Left kidney (tissue), 2 donors: ENCODE results near the gene ZNHIT3. TPM values are rescaled to one million over a fixed set of nuclear protein-coding genes. Genes with fewer than 3 reads are reported as not detected.

Experiments used
- DNase-seq: peaks from one replicate; pipeline ENCODE4 v3.0.0-alpha.2; 2013
- polyA plus RNA-seq: library from polyadenylated mRNA; unstranded; fragments of 120-200 nt; gene quantifications from one replicate; pipeline ENCODE4 v1.2.1, GENCODE V29; 2013; ENCODE audit not compliant: insufficient read length

The ZNHIT3 gene
- polyA plus RNA-seq, 1 donor: 72.3 TPM

GRCh38 chr17:36510636-36511035 is 24.2 kb downstream of the ZNHIT3 start:
- no peak for DNase-seq

DNA sequence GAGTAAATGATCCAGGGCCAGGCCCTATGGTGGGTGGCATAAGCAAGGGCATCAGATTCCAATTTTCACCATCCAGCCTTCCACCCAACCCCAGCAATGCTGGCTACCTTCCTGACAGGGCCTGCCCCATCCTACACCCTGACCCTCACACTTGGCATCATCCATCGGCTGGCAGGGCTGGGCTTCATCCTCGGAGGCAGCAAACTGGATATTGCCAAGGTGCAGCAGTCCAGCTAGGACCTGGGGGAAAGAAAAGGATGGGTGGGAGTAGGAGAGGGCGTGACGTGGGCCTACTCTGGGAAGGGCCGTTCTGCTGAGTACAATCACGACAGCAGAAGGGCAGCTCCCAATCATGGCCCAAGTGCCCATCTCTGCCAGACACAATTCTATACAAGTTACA is 24.7 kb downstream of the ZNHIT3 start:
- no peak for DNase-seq

DNA sequence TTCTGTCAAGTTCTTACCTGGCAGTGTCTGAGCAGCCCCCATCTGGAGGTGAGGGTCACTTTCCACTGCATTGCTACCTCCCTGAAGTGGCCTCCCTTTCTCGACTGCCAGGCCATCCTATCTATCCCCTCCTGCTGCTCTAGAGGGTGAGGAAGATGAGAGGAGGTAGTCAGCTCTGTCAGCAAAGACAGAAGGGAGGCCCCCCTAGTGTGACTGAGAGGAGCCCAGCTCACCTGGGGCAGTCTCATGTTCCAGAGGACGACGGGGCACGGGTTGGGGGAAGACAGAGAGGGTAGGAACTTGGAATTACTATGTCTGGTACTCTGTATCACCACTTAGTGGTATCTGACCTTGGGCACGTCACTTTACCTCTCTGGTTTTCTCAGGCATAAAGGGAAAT is 26.2 kb downstream of the ZNHIT3 start:
- DNase-seq: no peak

DNA sequence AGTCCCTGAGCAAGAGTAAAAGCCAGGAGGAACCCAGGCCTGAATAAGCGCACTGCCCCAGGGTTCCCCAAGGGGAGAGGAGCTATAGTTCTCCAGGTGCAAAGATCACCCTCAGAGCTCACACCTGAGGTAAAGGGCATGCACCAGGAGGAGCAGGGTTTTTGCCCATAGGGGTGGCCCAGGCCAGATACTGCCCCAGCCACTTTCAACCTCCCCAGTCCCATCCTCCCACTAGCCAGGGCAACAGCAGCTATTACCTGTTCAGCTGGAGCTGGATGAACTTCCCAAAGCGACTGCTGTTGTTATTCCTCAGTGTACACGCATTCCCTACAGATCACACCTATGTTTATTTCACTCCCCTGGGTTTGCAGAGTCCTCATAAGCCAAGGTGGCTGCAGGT is 28.4 kb downstream of the ZNHIT3 start:
- DNase-seq: no peak

DNA sequence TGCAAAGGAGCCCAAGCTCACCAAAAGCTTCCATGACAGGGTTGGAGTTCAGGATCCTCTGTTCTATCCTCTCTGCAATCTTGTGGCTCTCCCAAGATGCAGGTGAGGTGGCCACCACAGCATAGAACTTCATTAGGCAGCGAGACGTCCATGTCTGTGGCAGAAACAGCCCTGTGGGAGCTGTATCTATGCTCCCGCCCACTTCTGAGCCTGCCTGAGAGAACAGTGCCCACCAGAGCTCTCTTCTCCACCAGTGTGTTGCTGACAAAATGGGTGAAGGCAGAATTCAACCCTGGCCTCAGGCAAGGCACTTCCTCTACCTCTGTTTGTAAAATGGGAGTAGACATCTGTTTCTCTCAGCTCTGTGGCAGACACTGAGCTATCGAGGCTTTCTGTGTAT is 29.4 kb downstream of the ZNHIT3 start:
- no peak for DNase-seq

DNA sequence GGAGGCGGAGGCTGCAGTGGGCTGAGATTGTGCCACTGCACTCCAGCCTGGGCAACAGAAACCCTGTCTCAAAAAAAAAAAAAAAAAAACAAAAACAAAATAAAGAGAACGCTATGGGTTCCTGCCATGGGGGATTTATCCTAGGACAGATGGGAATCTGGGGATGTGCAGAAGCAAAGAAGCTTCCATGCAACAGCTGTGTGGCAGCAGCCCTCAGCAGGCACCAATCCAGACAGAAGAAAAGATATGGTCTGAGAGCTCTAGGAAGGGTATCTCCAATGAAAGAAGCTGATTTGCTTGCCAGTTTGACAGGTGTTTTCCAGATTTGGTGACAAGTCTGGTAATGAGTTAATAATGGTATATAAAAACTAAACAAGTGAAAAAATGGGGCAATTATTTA is 36.6 kb downstream of the ZNHIT3 start:
- no peak for DNase-seq

DNA sequence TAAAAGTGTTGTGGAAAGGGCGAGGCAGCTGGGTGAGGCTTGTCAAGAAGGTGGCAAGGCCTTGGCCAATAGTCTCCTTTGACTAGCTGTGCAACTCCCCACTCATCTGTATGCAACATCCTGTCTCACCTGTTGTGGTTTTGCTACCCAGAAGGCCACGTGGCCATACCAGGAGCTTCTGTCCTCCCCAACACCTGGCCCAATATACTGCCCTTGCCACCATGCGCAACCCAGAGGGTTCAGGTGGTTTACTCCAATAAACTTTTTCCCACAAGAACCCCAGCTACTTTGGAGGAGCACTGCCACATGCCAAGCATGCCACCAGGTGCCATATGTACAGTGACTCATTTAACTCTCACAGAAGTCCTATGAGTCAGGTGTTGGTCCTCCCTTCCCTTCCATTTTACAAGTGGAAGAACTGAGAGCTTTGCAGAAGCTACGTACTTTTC is 38.0 kb downstream of the ZNHIT3 start:
- no peak for DNase-seq

- no peak for DNase-seq
Observed at GRCh38 chr17:36525113-36525512, 38.6 kb downstream of the ZNHIT3 start.

- no peak for DNase-seq
Observed at GRCh38 chr17:36525888-36526287, 39.4 kb downstream of the ZNHIT3 start.

DNA sequence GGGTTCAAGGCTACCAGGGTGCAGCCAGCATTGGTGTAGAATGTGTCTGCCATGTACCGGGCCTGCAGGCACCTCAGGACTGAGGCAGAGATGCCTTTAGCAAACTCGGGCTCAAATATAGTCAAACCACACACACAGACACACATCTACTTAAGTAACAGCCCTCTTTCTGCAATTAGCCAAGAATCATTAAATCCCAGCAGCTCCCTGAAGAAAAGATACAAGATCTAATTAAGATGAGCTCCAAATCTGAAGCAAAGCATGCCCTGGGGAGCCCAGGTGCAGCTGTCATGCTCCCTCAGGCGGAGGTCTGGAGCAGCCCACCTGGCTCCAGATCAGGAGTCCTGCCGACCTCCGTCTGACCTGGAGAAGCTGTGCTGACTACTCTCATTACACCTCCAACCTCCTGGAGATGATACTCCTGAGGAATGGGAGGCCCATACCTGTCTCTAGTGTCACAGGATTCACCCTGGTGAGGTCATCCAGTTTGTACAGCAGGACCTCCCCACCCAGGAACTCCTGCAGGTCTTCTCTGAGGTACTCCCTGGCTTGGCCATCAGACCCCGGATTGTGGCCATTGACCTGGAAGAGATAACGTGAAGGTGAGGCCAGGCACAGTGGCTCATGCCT is 41.3 kb downstream of the ZNHIT3 start:
- DNase-seq: no peak

DNA sequence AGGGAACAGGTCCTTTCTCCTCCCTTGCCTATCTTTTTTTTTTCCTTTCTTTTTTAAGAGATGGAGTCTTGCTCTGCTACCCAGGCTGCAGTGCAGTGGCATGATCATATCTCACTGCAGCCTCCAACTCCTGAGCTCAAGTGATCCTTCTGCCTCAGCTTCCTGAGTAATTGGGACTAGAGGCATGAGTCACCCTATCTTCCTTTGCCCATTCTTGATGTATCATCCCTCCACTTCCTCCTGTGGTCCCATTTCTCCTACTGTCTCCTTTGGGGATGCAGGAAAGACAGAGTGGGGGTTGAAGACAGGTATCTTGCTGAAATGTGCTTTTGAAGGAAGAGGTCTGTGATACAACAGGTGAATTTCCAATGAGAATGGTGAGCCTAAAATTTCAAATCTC is 42.6 kb downstream of the ZNHIT3 start:
- no peak for DNase-seq

GRCh38 chr17:36532435-36532975 is 46.0 kb downstream of the ZNHIT3 start:
- DNase-seq: no peak

- DNase-seq: peak; percentile 59
Observed at GRCh38 chr17:36533935-36534839, 47.7 kb downstream of the ZNHIT3 start.

DNA sequence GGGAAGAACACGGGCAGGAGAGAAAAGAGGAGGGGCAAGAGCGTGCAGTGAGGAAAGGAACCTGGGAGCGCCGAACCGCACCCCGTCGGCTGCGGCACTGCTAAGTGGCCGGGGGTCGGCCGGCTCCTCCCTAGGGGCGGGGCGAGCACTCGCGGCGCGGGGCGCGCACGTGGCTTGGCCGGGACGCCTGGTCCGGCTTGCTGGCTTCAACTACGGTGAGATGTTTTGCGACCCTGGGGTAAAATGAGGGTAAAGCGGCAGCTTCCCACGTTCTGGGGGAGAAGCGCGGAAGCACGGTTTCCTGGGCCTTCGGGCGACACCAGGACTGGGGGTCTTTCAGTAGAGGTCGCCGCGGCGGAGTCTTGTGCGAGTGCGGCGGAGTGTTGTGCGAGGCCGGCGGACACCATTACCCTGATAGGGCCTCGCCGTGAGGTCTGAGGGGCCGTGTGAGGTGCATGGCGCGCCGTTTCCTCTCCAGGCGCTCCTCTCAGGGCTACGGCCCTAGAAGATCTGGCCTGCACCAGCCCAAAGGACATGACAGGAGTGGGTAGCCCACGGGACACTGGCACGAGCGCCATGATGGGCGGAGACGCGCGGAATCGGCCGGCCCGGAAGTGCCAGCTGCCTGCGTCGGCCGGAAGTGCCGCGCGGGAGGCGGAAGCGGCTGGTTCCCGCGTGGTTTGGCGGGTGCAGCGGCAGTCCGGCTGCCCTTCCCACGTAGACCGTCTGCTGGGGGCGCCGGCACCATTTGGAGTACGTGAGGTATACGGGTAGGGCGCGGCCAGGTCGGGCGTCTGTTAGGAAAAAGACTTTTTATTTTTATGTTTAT is 48.6 kb downstream of the ZNHIT3 start, which contains the start of the genes MYO19 and PIGW:
Gene MYO19 (minus strand): TSS at position 29 of the 829 bp plus-strand sequence. CDS start 2,330 bp downstream, outside the sequence.
Gene PIGW (plus strand): TSS at position 148 of the 829 bp plus-strand sequence. CDS start 2,115 bp downstream, outside the sequence.
- DNase-seq: peak; percentile 81

GRCh38 chr17:36535669-36536081 is 49.2 kb downstream of the ZNHIT3 start:
- no peak for DNase-seq

GRCh38 chr17:36540696-36541095 is 54.2 kb downstream of the ZNHIT3 start:
- no peak for DNase-seq

- DNase-seq: no peak
Observed at GRCh38 chr17:36542755-36543154, 56.3 kb downstream of the ZNHIT3 start.

GRCh38 chr17:36544044-36544306 is 57.5 kb downstream of the ZNHIT3 start:
- DNase-seq: peak; percentile 41

GRCh38 chr17:36544307-36545076 is 58.0 kb downstream of the ZNHIT3 start, which contains the start of gene GGNBP2:
Gene GGNBP2, plus strand, starts transcription at chr17:36544919. Its CDS starts 806 bp downstream, at chr17:36545725.
- DNase-seq: peak; percentile 92

DNA sequence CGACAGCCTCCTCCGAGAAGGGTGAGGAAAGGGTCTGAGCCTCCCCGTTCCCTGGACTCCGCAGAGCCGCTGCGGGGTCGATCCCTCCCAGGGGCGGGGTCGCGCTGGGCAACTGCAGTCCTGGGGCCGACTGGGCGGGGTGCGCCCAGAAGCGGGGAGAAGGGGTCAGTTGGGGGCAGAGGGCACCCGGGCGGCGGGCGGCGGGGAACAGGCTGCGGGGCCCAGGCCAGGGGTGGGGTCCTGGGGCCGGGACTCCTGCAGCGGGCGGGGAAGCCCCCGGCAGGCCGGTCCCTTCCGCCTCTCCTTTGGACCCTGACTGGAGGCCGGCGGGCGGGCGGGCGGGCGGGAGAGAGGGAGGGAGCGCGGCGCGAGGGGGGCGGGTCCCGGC is 58.6 kb downstream of the ZNHIT3 start:
- DNase-seq: no peak
